B cell (primary cell): ENCODE data around the gene MYO18A. TPM values are rescaled to one million over a fixed set of nuclear protein-coding genes. Genes with fewer than 3 reads are reported as not detected.

Experiments used
- ATAC-seq: fragments of 200-7000 bp; cut with Tn5 transposase; one replicate; pipeline ENCODE4 v1.10.0; 2021; ENCODE audit warnings: low read depth, mild to moderate bottlenecking, moderate number of reproducible peaks, moderate library complexity
- CTCF ChIA-PET: fragments of 350-600 bp; sonication (Branson Sonifier 250); formaldehyde crosslinking; loops from one replicate; lab custom pipeline; 2021; ENCODE audit warnings: antibody characterized with exemption, inconsistent platforms; lab: Charles Lee
- POLR2A ChIA-PET: fragments of 350-600 bp; sonication (Branson Sonifier 250); formaldehyde crosslinking; loops from one replicate; lab custom pipeline; 2021; ENCODE audit warnings: antibody characterized with exemption; lab: Charles Lee
- DNase-seq: peaks from one replicate; pipeline ENCODE4 v3.0.0; 2013
- H2AFZ ChIP-seq: 2 replicates; pipeline ENCODE4 v1.6.1; 2012; ENCODE audit warnings: mild to moderate bottlenecking, low read depth, low read length; ENCODE audit not compliant: insufficient read depth, poor library complexity, severe bottlenecking
- H3K27ac ChIP-seq, 2 donors: 1 replicate in 1 of 2; 2 replicates in 1 of 2; pipeline ENCODE4 v1.5.1; 2012 to 2013; ENCODE audit warnings: low read length in 2 of 2, mild to moderate bottlenecking in 2 of 2, moderate library complexity in 1 of 2
- H3K27me3 ChIP-seq, 4 experiments: fragments of 200-600 bp in 1 of 4; sonication (generic) in 1 of 4; replicated peaks in 1 of 4; 1 replicate in 2 of 4; 2 replicates in 2 of 4; pipeline versions ENCODE4 v1.6.1 to v1.7.0; 2013 to 2016; ENCODE audit warnings: low read length in 3 of 4, mild to moderate bottlenecking in 2 of 4, mixed read lengths in 1 of 4, moderate library complexity in 1 of 4; ENCODE audit not compliant: insufficient read depth in 4 of 4, control insufficient read depth in 3 of 4; ENCODE audit errors: control extremely low read depth in 1 of 4
- H3K36me3 ChIP-seq, 2 experiments: replicated peaks in 1 of 2; 1 replicate in 1 of 2; 2 replicates in 1 of 2; pipeline versions ENCODE4 v1.6.1 to v1.7.1; 2013; ENCODE audit warnings: low read length in 1 of 2; ENCODE audit not compliant: insufficient read depth in 2 of 2, control insufficient read depth in 1 of 2; ENCODE audit errors: control extremely low read depth in 1 of 2, extremely low read depth in 1 of 2
- H3K4me1 ChIP-seq, 2 donors: fragments of 200-600 bp in 1 of 2; sonication (generic) in 1 of 2; 1 replicate in 1 of 2; 2 replicates in 1 of 2; pipeline versions ENCODE4 v1.5.1 to v1.6.1; 2013 to 2017; ENCODE audit warnings: low read length in 2 of 2; ENCODE audit not compliant: control insufficient read depth in 2 of 2, insufficient read depth in 2 of 2
- H3K4me2 ChIP-seq: replicated peaks from 2 replicates; pipeline ENCODE3; 2012; ENCODE audit warnings: mild to moderate bottlenecking, low read depth, low read length; ENCODE audit not compliant: poor library complexity, severe bottlenecking
- H3K4me3 ChIP-seq, 5 experiments: fragments of 200-600 bp in 1 of 5; sonication (generic) in 1 of 5; 1 replicate in 3 of 5; 2 replicates in 2 of 5; pipeline versions ENCODE4 v1.5.1 to v1.7.0; 2011 to 2016; ENCODE audit warnings: low read length in 4 of 5, mild to moderate bottlenecking in 4 of 5, low read depth in 2 of 5, control low read depth in 1 of 5, moderate library complexity in 1 of 5; ENCODE audit not compliant: insufficient read depth in 1 of 5; ENCODE audit errors: control extremely low read depth in 1 of 5, extremely low read depth in 1 of 5
- H3K79me2 ChIP-seq: fragments of 200-600 bp; sonication (generic); one replicate; pipeline ENCODE4 v1.6.0; 2016; ENCODE audit warnings: low read length; ENCODE audit not compliant: control insufficient read depth, insufficient read depth
- H3K9ac ChIP-seq: fragments of 200-600 bp; sonication (generic); 2 replicates; pipeline ENCODE4 v1.6.1; 2017; ENCODE audit warnings: mild to moderate bottlenecking, low read length, moderate library complexity
- H3K9me3 ChIP-seq, 3 donors: one replicate each; pipeline versions ENCODE4 v1.6.1 to v1.7.1; 2013; ENCODE audit warnings: low read length in 2 of 3; ENCODE audit not compliant: control insufficient read depth in 2 of 3, insufficient read depth in 1 of 3; ENCODE audit errors: control extremely low read depth in 1 of 3
- H4K20me1 ChIP-seq: 2 replicates; pipeline ENCODE4 v1.6.0; 2012; ENCODE audit warnings: mild to moderate bottlenecking, low read length; ENCODE audit not compliant: insufficient read depth, control insufficient read depth, poor library complexity, severe bottlenecking
- H3K27ac Mint-ChIP-seq: one replicate; pipeline ENCODE4 v1.8.0; 2021; ENCODE audit warnings: mixed read lengths
- H3K27me3 Mint-ChIP-seq: one replicate; pipeline ENCODE4 v1.8.0; 2021; ENCODE audit warnings: mixed read lengths
- H3K4me1 Mint-ChIP-seq: one replicate; pipeline ENCODE4 v1.8.0; 2021; ENCODE audit warnings: mixed read lengths
- H3K4me3 Mint-ChIP-seq: one replicate; pipeline ENCODE4 v1.8.0; 2021; ENCODE audit warnings: mixed read lengths
- H3K9me3 Mint-ChIP-seq: one replicate; pipeline ENCODE4 v1.8.0; 2022; ENCODE audit warnings: mixed read lengths; ENCODE audit not compliant: insufficient read depth
- EZH2 ChIP-seq: IDR thresholded peaks from 2 replicates; pipeline ENCODE4 v1.6.1; 2012; ENCODE audit warnings: borderline replicate concordance, low read depth, mild to moderate bottlenecking, moderate library complexity, low read length; ENCODE audit not compliant: insufficient read depth, poor library complexity, severe bottlenecking
- WGBS: methylation state at CpG from one replicate; pipeline ENCODE4 v1.1.5; 2013; ENCODE audit warnings: missing lambda C conversion rate; ENCODE audit not compliant: insufficient coverage; 5-methylcytosine and 5-hydroxymethylcytosine counted together
- intact Hi-C: fragments of 100-400 bp; cut with micrococcal nuclease; formaldehyde crosslinking; loops from one replicate; pipeline ENCODE4 v1.10.0; 2022
- polyA plus RNA-seq: library from polyadenylated mRNA; depleted of rRNA; stranded (reverse); fragments of >200 nt; gene quantifications from 2 replicates; pipeline ENCODE4 v1.2.3, GENCODE V29; 2012
- total RNA-seq, 2 donors: library from RNA; stranded (reverse); fragments of 120-200 nt in 1 of 2; gene quantifications; 1 replicate in 1 of 2; 2 replicates in 1 of 2; pipeline versions ENCODE4 v1.2.3 to v1.2.4, GENCODE V29; 2013 to 2022
- TF ChIP-seq, protein P1 (sequence below): fragments of 200-600 bp; IDR thresholded peaks from one replicate; pipeline ENCODE4 v1.8.0; 2022; ENCODE audit warnings: antibody characterized with exemption, mild to moderate bottlenecking

Gene MYO18A
- total and polyA plus RNA-seq, 2 donors (not counting 1 experiment from before 2014, with no cell fraction given), result 72.2 to 155 TPM

DNA sequence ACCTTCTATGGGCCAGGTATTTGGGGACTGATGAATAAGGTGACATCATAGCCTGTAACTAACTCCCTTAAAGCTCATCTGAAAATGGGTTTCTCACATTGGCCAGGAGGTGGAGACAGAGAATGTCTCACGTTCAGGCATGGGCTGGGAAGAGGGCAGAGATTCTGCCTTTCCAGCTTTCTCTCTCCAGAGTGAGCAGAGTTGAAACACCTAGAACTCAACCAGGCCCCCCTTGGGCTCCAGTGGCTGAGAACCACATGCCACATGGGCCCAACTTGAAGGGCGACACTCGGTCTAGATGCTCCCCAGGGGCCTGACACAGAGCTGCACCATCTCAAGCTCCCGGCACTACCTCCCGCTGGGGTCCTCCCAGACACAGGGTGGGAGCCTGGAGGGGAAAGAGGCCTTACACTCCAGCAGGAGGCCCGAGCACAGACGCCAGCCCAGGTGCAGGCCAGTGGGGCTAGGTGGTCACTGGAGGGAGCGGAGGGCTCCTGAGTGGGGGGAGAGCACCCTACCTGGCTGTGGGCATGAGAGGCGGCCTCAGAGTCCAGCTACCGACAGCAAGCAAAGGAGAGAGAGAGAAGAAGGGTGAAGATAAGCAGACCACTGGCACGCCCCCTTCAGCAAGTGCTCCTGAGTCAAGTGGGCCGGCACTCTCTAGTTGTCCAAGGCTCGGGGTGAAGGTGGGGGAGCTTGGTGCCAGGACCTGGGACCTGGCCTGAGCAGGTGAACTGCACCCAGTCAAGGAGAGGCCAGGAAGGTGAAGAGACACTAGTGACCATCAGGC lies 55.9 kb downstream of the MYO18A start:
- H3K4me2 ChIP-seq, result no peak overlapping the region
- peaks cover 77% of the 10 kb centered on the region for H3K79me2 ChIP-seq
- ATAC-seq (peak; percentile 84), DNase-seq (peak; percentile 63)
- intact Hi-C loops, result loop anchor here (1.0 to 2.0 kb wide), 3 partner anchors 16 to 95 kb away; partner anchors contain the start of gene MYO18A
- H2AFZ ChIP-seq, result no peak overlapping the region
- H3K9me3 ChIP-seq, result no peaks in the 10 kb centered on the region
- CTCF ChIA-PET, result interaction anchor here (0.8 to 4.4 kb wide), 28 partner anchors 8 to 1666 kb away, joined by 3 to 120 read pairs (median 6); partner anchors contain the start of gene MYO18A
- WGBS, result 77% methylated on average over 13 of the region's 13 CpGs
- Mint-ChIP-seq H3K4me1 (no peaks in the 10 kb centered on the region), H3K9me3 (no peaks in the 10 kb centered on the region), H3K27ac (peak overlapping the region; percentile 7), H3K4me3 (no peak overlapping the region), H3K27me3 (no peaks in the 10 kb centered on the region)
- no peak overlapping the region for H3K27ac ChIP-seq
- H3K27me3 ChIP-seq, result no peaks in the 10 kb centered on the region
- TF ChIP-seq, protein P1, sequence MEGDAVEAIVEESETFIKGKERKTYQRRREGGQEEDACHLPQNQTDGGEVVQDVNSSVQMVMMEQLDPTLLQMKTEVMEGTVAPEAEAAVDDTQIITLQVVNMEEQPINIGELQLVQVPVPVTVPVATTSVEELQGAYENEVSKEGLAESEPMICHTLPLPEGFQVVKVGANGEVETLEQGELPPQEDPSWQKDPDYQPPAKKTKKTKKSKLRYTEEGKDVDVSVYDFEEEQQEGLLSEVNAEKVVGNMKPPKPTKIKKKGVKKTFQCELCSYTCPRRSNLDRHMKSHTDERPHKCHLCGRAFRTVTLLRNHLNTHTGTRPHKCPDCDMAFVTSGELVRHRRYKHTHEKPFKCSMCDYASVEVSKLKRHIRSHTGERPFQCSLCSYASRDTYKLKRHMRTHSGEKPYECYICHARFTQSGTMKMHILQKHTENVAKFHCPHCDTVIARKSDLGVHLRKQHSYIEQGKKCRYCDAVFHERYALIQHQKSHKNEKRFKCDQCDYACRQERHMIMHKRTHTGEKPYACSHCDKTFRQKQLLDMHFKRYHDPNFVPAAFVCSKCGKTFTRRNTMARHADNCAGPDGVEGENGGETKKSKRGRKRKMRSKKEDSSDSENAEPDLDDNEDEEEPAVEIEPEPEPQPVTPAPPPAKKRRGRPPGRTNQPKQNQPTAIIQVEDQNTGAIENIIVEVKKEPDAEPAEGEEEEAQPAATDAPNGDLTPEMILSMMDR, result peak; percentile 60
- TF ChIP-seq EZH2, result no peak
- H3K4me3 ChIP-seq, result no peak overlapping the region
- peaks cover 0 to 63% of the 10 kb centered on the region in 2 experiments for H3K36me3 ChIP-seq
- peaks cover 80% of the 10 kb centered on the region for H4K20me1 ChIP-seq
- H3K9ac ChIP-seq, result no peak overlapping the region
- POLR2A ChIA-PET, result interaction anchor here (0.6 to 1.3 kb wide), 7 partner anchors 8 to 266 kb away, joined by 3 to 14 read pairs (median 4); partner anchors contain the start of genes MYO18A and TAOK1
- H3K4me1 ChIP-seq, result peaks cover 0 to 4% of the 10 kb centered on the region in 2 donors

GRCh38 chr17:29123111-29123510 lies 57.1 kb downstream of the MYO18A start:
- H3K4me3 ChIP-seq, result no peak overlapping the region
- ChIA-PET POLR2A (interaction anchor here (1.0 kb wide), 1 partner anchor 17 kb away, joined by 5 read pairs; no protein-coding TSS in a partner anchor), CTCF (interaction anchor here (1.4 to 4.4 kb wide), 9 partner anchors 15 to 158 kb away, joined by 4 to 120 read pairs (median 19); partner anchors contain the start of gene MYO18A)
- H3K79me2 ChIP-seq, result peaks cover 65% of the 10 kb centered on the region
- peaks cover 0 to 4% of the 10 kb centered on the region in 2 donors for H3K4me1 ChIP-seq
- H3K27me3 ChIP-seq, result no peaks in the 10 kb centered on the region
- 95% methylated on average over 9 of the region's 9 CpGs for WGBS
- H3K27ac ChIP-seq, result no peak overlapping the region
- H4K20me1 ChIP-seq, result peaks cover 71% of the 10 kb centered on the region
- Mint-ChIP-seq H3K4me3 (no peak overlapping the region), H3K9me3 (no peaks in the 10 kb centered on the region), H3K27ac (no peak overlapping the region), H3K27me3 (no peaks in the 10 kb centered on the region), H3K4me1 (no peaks in the 10 kb centered on the region)
- TF ChIP-seq, protein P1, result no peak
- TF ChIP-seq EZH2, result no peak
- no peak overlapping the region for H3K4me2 ChIP-seq
- intact Hi-C loops, result no loop called here
- no peaks in the 10 kb centered on the region for H3K9me3 ChIP-seq
- no peak for ATAC-seq
- no peak overlapping the region for H3K9ac ChIP-seq
- peaks cover 0 to 63% of the 10 kb centered on the region in 2 experiments for H3K36me3 ChIP-seq
- H2AFZ ChIP-seq, result no peak overlapping the region
- no peak for DNase-seq
